ENCODE results near the gene ANKRD62.

The ANKRD62 gene

GRCh38 chr18:12086677-12087470 is 6.8 kb upstream of the ANKRD62 start:
- no peak for DNase-seq (ENCODE audit: low read depth, low spot score)
- Histone ChIP-seq H3K27ac (no peak overlapping the region), H3K9ac (ENCODE audit: insufficient read length) (no peak overlapping the region), H3K9me3 (ENCODE audit: low read depth, low read length) (no peaks in the 10 kb centered on the region), H3K4me3 (no peak overlapping the region), H3K36me3 (ENCODE audit: insufficient read depth, low read length) (no peaks in the 10 kb centered on the region)
- no peak for TF ChIP-seq POLR2AphosphoS5 (IDR thresholded peaks at IDR 0.05; ENCODE audit: borderline replicate concordance, low read depth, low read length)
- no peak for TF ChIP-seq FOXP2 (optimal IDR thresholded peaks at IDR 0.05; ENCODE audit: control extremely low read depth, extremely low read length, insufficient read depth)
- TF ChIP-seq EZH2 (IDR thresholded peaks at IDR 0.05) = no peak

- H3K9me3 ChIP-seq (ENCODE audit: low read depth, low read length) = no peaks in the 10 kb centered on the region
- H3K9ac ChIP-seq (ENCODE audit: insufficient read length) = no peak overlapping the region
- no peak for DNase-seq (ENCODE audit: low read depth, low spot score)
- no peaks in the 10 kb centered on the region for H3K36me3 ChIP-seq (ENCODE audit: insufficient read depth, low read length)
- TF ChIP-seq POLR2AphosphoS5 (IDR thresholded peaks at IDR 0.05; ENCODE audit: borderline replicate concordance, low read depth, low read length) = no peak
- TF ChIP-seq FOXP2 (optimal IDR thresholded peaks at IDR 0.05; ENCODE audit: control extremely low read depth, extremely low read length, insufficient read depth) = no peak
- no peak for TF ChIP-seq EZH2 (IDR thresholded peaks at IDR 0.05)
- H3K27ac ChIP-seq = no peak overlapping the region
- H3K4me3 ChIP-seq = no peak overlapping the region
Observed at GRCh38 chr18:12087471-12088025, 6.1 kb upstream of the ANKRD62 start.

GRCh38 chr18:12088096-12088495 is 5.5 kb upstream of the ANKRD62 start:
- no peaks in the 10 kb centered on the region for H3K9me3 ChIP-seq (ENCODE audit: low read depth, low read length)

DNA sequence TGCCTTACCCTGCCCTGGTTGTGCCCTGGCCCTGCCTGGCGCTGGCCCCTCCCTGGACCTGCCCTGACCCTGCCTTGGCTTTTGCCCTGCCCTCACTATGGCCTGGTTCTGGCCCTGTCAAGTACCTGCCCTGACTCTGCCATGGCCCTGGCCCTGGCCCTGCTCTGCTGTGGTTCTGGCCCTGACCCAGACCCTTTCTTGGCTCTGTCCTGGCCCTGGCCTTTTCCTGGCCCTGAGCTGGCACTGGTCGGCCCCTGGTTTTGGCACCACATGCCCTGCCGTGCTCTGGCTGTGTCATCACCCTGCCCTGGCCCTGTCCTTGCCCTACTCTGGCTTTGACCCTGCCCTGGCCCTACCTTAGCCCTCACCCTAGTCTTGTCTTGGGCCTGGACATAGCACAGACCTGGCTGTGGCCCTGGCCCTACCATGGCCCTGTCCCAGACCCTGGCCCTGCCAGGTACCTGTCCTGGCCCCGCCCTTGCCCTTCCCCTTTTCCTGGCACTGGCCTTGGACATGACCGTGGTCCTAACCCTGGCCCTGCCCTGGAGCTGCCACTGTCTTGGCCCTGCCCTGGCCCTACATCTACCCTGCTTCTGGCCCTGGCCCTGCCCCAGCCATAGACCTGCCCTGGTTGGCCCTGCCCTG is 4.8 kb upstream of the ANKRD62 start:
- no peaks in the 10 kb centered on the region for H3K9me3 ChIP-seq (ENCODE audit: low read depth, low read length)
- TF ChIP-seq FOXP2 (optimal IDR thresholded peaks at IDR 0.05; ENCODE audit: control extremely low read depth, extremely low read length, insufficient read depth) = no peak
- no peak for TF ChIP-seq POLR2AphosphoS5 (IDR thresholded peaks at IDR 0.05; ENCODE audit: borderline replicate concordance, low read depth, low read length)
- no peak for TF ChIP-seq EZH2 (IDR thresholded peaks at IDR 0.05)
- H3K4me3 ChIP-seq = no peak overlapping the region
- H3K36me3 ChIP-seq (ENCODE audit: insufficient read depth, low read length) = no peaks in the 10 kb centered on the region
- H3K27ac ChIP-seq = no peak overlapping the region
- H3K9ac ChIP-seq (ENCODE audit: insufficient read length) = no peak overlapping the region
- DNase-seq (ENCODE audit: low read depth, low spot score) = no peak

More at GRCh38 chr18:12088096-12088495, 5.5 kb upstream of the ANKRD62 start:
- TF ChIP-seq FOXP2 (optimal IDR thresholded peaks at IDR 0.05; ENCODE audit: control extremely low read depth, extremely low read length, insufficient read depth) = no peak
- TF ChIP-seq EZH2 (IDR thresholded peaks at IDR 0.05) = no peak
- TF ChIP-seq POLR2AphosphoS5 (IDR thresholded peaks at IDR 0.05; ENCODE audit: borderline replicate concordance, low read depth, low read length) = no peak
- Histone ChIP-seq H3K4me3 (no peak overlapping the region), H3K9ac (ENCODE audit: insufficient read length) (no peak overlapping the region), H3K36me3 (ENCODE audit: insufficient read depth, low read length) (no peaks in the 10 kb centered on the region), H3K27ac (no peak overlapping the region)
- no peak for DNase-seq (ENCODE audit: low read depth, low spot score)

DNA sequence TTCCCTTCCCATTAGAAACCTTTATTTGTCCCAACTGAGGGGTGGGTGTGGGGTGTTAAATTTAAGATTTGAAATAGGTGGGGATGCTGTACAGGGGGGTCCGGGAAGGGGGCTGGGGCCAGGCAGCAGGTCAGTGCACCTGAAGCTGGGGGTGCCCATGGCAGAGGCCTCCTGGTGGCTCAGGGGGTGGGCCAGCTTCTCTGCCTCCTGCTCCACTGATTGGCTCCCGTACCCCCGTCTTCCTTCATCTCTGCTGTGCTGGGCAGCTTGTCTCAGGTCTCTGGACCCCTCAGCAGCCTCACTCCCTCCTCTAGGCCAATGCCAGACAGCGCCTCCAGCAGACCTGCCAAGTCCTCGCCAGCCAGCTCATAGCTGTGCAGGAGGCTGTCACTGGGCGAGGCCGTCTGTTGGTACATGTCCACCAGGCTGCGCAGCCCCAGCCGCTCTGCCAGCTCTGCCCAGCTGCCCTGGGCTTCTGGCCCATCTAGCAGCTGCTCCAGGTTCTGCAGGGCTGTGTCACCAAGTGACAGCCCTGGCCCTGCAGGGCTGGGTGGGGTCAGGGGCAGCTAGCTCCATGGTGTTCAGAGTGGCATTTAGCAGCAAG is 2.0 kb upstream of the ANKRD62 start:
- TF ChIP-seq EZH2 (IDR thresholded peaks at IDR 0.05) = no peak
- no peak for TF ChIP-seq POLR2AphosphoS5 (IDR thresholded peaks at IDR 0.05; ENCODE audit: borderline replicate concordance, low read depth, low read length)
- no peak for TF ChIP-seq FOXP2 (optimal IDR thresholded peaks at IDR 0.05; ENCODE audit: control extremely low read depth, extremely low read length, insufficient read depth)
- Histone ChIP-seq H3K27ac (no peak overlapping the region), H3K4me3 (no peak overlapping the region), H3K9me3 (ENCODE audit: low read depth, low read length) (no peaks in the 10 kb centered on the region), H3K36me3 (ENCODE audit: insufficient read depth, low read length) (no peaks in the 10 kb centered on the region), H3K9ac (ENCODE audit: insufficient read length) (no peak overlapping the region)
- DNase-seq (ENCODE audit: low read depth, low spot score) = no peak

DNA sequence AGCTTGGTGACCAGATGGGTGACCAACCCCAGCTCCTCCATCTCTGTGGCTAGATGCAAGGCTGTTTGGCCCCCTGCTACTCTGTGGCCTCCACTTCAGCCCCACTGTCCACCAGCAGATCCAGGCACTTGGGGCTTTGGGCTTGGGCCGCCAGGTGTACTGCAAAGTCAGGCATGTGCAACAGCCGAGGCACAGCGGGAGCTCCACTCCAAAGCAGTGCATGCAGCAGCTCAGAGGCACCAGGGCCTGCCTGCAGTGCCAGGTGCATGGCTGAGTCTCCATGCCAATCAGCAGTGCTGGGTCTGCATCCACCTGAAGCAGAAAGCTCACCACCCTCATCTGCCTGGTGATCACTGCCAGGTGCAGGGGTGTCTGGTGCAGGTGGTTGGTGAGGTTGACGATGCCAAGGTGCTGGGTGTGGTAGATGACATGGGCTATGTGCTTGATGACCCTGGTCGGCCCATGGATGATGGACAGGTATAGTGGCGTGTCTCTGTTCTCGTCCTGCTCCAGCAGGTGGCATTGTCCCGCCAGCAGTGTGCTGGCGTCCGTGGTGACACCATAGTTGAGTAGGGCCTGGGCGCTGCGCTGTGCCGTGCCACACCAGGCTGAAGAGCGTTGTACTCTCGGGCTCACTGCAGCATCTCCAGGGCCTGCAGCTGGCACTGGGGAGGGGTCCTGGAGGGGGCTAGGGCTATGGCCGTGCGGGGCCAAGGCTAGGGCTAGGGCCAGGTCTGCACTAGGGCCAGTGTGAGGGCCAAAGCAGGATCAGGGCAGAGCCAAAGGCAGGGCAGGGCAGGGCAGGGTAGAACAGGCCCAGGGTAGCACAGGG is 1.0 kb upstream of the ANKRD62 start:
- H3K27ac ChIP-seq = no peak overlapping the region
- no peaks in the 10 kb centered on the region for H3K36me3 ChIP-seq (ENCODE audit: insufficient read depth, low read length)
- no peak overlapping the region for H3K9ac ChIP-seq (ENCODE audit: insufficient read length)
- H3K9me3 ChIP-seq (ENCODE audit: low read depth, low read length) = no peaks in the 10 kb centered on the region
- TF ChIP-seq EZH2 (IDR thresholded peaks at IDR 0.05) (no peak), FOXP2 (optimal IDR thresholded peaks at IDR 0.05; ENCODE audit: control extremely low read depth, extremely low read length, insufficient read depth) (no peak), POLR2AphosphoS5 (IDR thresholded peaks at IDR 0.05; ENCODE audit: borderline replicate concordance, low read depth, low read length) (no peak)
- no peak for DNase-seq (ENCODE audit: low read depth, low spot score)
- no peak overlapping the region for H3K4me3 ChIP-seq

- TF ChIP-seq FOXP2 (optimal IDR thresholded peaks at IDR 0.05; ENCODE audit: control extremely low read depth, extremely low read length, insufficient read depth) (no peak), POLR2AphosphoS5 (IDR thresholded peaks at IDR 0.05; ENCODE audit: borderline replicate concordance, low read depth, low read length) (no peak), EZH2 (IDR thresholded peaks at IDR 0.05) (no peak)
- DNase-seq (ENCODE audit: low read depth, low spot score) = no peak
- no peak overlapping the region for H3K9ac ChIP-seq (ENCODE audit: insufficient read length)
- no peak overlapping the region for H3K27ac ChIP-seq
- H3K36me3 ChIP-seq (ENCODE audit: insufficient read depth, low read length) = no peaks in the 10 kb centered on the region
- no peaks in the 10 kb centered on the region for H3K9me3 ChIP-seq (ENCODE audit: low read depth, low read length)
- no peak overlapping the region for H3K4me3 ChIP-seq
Observed at GRCh38 chr18:12098374-12098773, 4.7 kb downstream of the ANKRD62 start.

All from SK-N-MC (cell line).